Tibial nerve (tissue), 4 donors: ENCODE results near the gene FXYD3. TPM values are rescaled to one million over a fixed set of nuclear protein-coding genes. Genes with fewer than 3 reads are reported as not detected.
"Not testable (repeated sequence)": the region's sequence is repeated elsewhere in the genome, so short reads cannot be mapped to it uniquely, and the experiment has no call there.

Experiments used
- DNase-seq, 2 donors: peaks; one replicate each; pipeline ENCODE4 v3.0.0-alpha.2; 2019; ENCODE audit warnings: low spot score in 2 of 2
- H3K27ac ChIP-seq, 4 donors: fragments of 200-600 bp; sonication (generic) in 3 of 4; one replicate each; pipeline ENCODE4 v1.5.1; 2017 to 2019; ENCODE audit warnings: mild to moderate bottlenecking in 1 of 4
- H3K27me3 ChIP-seq, 2 donors: fragments of 200-600 bp; sonication (generic) in 1 of 2; one replicate each; pipeline versions ENCODE4 v1.5.1 to v1.6.0; 2017 to 2019
- H3K36me3 ChIP-seq, 3 donors: fragments of 200-600 bp; sonication (generic); one replicate each; pipeline ENCODE4 v1.5.1; 2018 to 2019
- H3K4me1 ChIP-seq, 4 donors: fragments of 200-600 bp; sonication (generic) in 3 of 4; one replicate each; pipeline ENCODE4 v1.5.1; 2017 to 2019
- H3K4me3 ChIP-seq, 4 donors: fragments of 200-600 bp; sonication (generic) in 3 of 4; one replicate each; pipeline ENCODE4 v1.5.1; 2017 to 2019; ENCODE audit warnings: mild to moderate bottlenecking in 1 of 4, moderate library complexity in 1 of 4
- H3K9me3 ChIP-seq, 4 donors: fragments of 200-600 bp; sonication (generic) in 3 of 4; one replicate each; pipeline ENCODE4 v1.5.1; 2017 to 2019
- CTCF ChIP-seq, 5 experiments: fragments of 200-600 bp in 3 of 5; fragments of 450-650 bp in 2 of 5; sonication (generic) in 3 of 5; IDR thresholded peaks; one replicate each; pipeline ENCODE4 v1.5.1; 2016 to 2019; ENCODE audit warnings: antibody characterized with exemption in 5 of 5, mild to moderate bottlenecking in 3 of 5, moderate library complexity in 2 of 5
- EP300 ChIP-seq, 2 donors: sonication (generic); formaldehyde crosslinking; IDR thresholded peaks; one replicate each; pipeline ENCODE4 v1.6.1; 2017; ENCODE audit warnings: antibody characterized with exemption in 2 of 2, mild to moderate bottlenecking in 1 of 2
- POLR2A ChIP-seq, 2 donors: fragments of 450-650 bp; IDR thresholded peaks; one replicate each; pipeline ENCODE4 v1.6.1; 2017; ENCODE audit warnings: antibody characterized with exemption in 2 of 2, mild to moderate bottlenecking in 2 of 2, moderate library complexity in 2 of 2
- WGBS, 2 donors: methylation state at CpG; one replicate each; pipeline ENCODE4 v1.1.5; 2018; 5-methylcytosine and 5-hydroxymethylcytosine counted together
- total RNA-seq, 4 donors: library from RNA; depleted of rRNA; stranded (reverse); fragments of >200 nt; gene quantifications; one replicate each; pipeline ENCODE4 v1.1.0, GENCODE V29; 2016

Gene FXYD3
- total RNA-seq, 4 donors from 2014 or later = 10.8 to 33.9 (median 16.6) TPM

GRCh38 chr19:35126624-35126959, 11.0 kb downstream of the FXYD3 start:
- Histone ChIP-seq H3K36me3 (peaks cover 0 to 14% (median 0%) of the 10 kb centered on the region in 3 donors), H3K27ac (peak overlapping the region; percentile 82 to 99 (median 90)), H3K27me3 (no peaks in the 10 kb centered on the region), H3K9me3 (no peaks in the 10 kb centered on the region), H3K4me1 (peaks cover 0 to 83% (median 51%) of the 10 kb centered on the region in 4 donors), H3K4me3 (peak overlapping the region; percentile 7 to 33 (median 20))
- no peak for DNase-seq
- WGBS, 2 donors = 30% methylated on average over 14 of the region's 20 CpGs; no CpG with 5 or more reads in 1 of the 2 donors
- TF ChIP-seq POLR2A (IDR thresholded peaks at IDR 0.05) (no peak), CTCF (IDR thresholded peaks at IDR 0.05) (no peak), EP300 (IDR thresholded peaks at IDR 0.05) (peak in 1 of 2 donors; percentile 14)

- TF ChIP-seq POLR2A (IDR thresholded peaks at IDR 0.05) (no peak), CTCF (IDR thresholded peaks at IDR 0.05) (no peak), EP300 (IDR thresholded peaks at IDR 0.05) (peak in 1 of 2 donors; percentile 20)
- Histone ChIP-seq H3K27me3 (no peaks in the 10 kb centered on the region), H3K27ac (peak overlapping the region in 3 of 4 donors; percentile 52 to 99 (median 96)), H3K9me3 (no peaks in the 10 kb centered on the region), H3K4me1 (peaks cover 0 to 70% (median 41%) of the 10 kb centered on the region in 4 donors), H3K4me3 (no peak overlapping the region), H3K36me3 (peaks cover 0 to 21% (median 0%) of the 10 kb centered on the region in 3 donors)
- WGBS, 2 donors = 76 to 85% methylated on average over 7 of the region's 7 CpGs
- no peak for DNase-seq
Measured at GRCh38 chr19:35127871-35128270, 12.2 kb downstream of the FXYD3 start.

- TF ChIP-seq EP300 (IDR thresholded peaks at IDR 0.05) = peak in 1 of 2 donors; percentile 14
- TF ChIP-seq POLR2A (IDR thresholded peaks at IDR 0.05) = no peak
- no peaks in the 10 kb centered on the region for H3K27me3 ChIP-seq
- H3K4me1 ChIP-seq = peaks cover 0 to 63% (median 34%) of the 10 kb centered on the region in 4 donors
- peaks cover 0 to 21% (median 0%) of the 10 kb centered on the region in 3 donors for H3K36me3 ChIP-seq
- no peaks in the 10 kb centered on the region for H3K9me3 ChIP-seq
- H3K27ac ChIP-seq = peak overlapping the region in 3 of 4 donors; percentile 52 to 99 (median 96)
- no peak overlapping the region for H3K4me3 ChIP-seq
- no peak for DNase-seq
- WGBS, 2 donors = 79 to 88% methylated on average over 9 of the region's 9 CpGs
Measured at GRCh38 chr19:35128398-35129057, 12.9 kb downstream of the FXYD3 start.

- H3K4me3 ChIP-seq, H3K9me3 ChIP-seq, H3K27me3 ChIP-seq, DNase-seq: not testable (repeated sequence)
- H3K36me3 ChIP-seq = peaks cover 0 to 21% (median 0%) of the 10 kb centered on the region in 3 donors
- H3K4me1 ChIP-seq = peaks cover 0 to 51% (median 26%) of the 10 kb centered on the region in 4 donors
- H3K27ac ChIP-seq = peak overlapping the region in 2 of 4 donors; percentile 96 to 99
- 62 to 68% methylated on average over 14 of the region's 14 CpGs for WGBS, 2 donors
Measured at GRCh38 chr19:35129724-35130274, 14.2 kb downstream of the FXYD3 start.

GRCh38 chr19:35130761-35131720, 15.4 kb downstream of the FXYD3 start:
- no peak for TF ChIP-seq EP300 (IDR thresholded peaks at IDR 0.05)
- no peak for TF ChIP-seq CTCF (IDR thresholded peaks at IDR 0.05)
- no peak for TF ChIP-seq POLR2A (IDR thresholded peaks at IDR 0.05)
- H3K4me3 ChIP-seq = peak overlapping the region in 3 of 4 donors; percentile 41 to 62 (median 59)
- DNase-seq = no peak

More at GRCh38 chr19:35130761-35131720, 15.4 kb downstream of the FXYD3 start:
- Histone ChIP-seq H3K4me1 (peaks cover 0 to 49% (median 21%) of the 10 kb centered on the region in 4 donors), H3K9me3 (no peaks in the 10 kb centered on the region), H3K36me3 (peaks cover 0 to 21% (median 0%) of the 10 kb centered on the region in 3 donors), H3K27me3 (no peaks in the 10 kb centered on the region), H3K27ac (peak overlapping the region; percentile 58 to 99 (median 80))
- 44 to 54% methylated on average over 17 to 27 of the region's 31 CpGs for WGBS, 2 donors
